Tongue (tissue), 2 donors: ENCODE results near the gene SYNDIG1. TPM values are rescaled to one million over a fixed set of nuclear protein-coding genes. Genes with fewer than 3 reads are reported as not detected.
A peak's percentile ranks its signal among the peaks of the same experiment; 100 is the strongest.

Experiments used
- DNase-seq: peaks from one replicate; pipeline ENCODE4 v3.0.0-alpha.2; 2015
- total RNA-seq: library from RNA; depleted of rRNA; stranded (reverse); fragments of >200 nt; gene quantifications from one replicate; pipeline ENCODE4 v1.2.3, GENCODE V29; 2014

The SYNDIG1 gene
- total RNA-seq, 1 donor from 2014 or later, result 8.6 TPM

DNA sequence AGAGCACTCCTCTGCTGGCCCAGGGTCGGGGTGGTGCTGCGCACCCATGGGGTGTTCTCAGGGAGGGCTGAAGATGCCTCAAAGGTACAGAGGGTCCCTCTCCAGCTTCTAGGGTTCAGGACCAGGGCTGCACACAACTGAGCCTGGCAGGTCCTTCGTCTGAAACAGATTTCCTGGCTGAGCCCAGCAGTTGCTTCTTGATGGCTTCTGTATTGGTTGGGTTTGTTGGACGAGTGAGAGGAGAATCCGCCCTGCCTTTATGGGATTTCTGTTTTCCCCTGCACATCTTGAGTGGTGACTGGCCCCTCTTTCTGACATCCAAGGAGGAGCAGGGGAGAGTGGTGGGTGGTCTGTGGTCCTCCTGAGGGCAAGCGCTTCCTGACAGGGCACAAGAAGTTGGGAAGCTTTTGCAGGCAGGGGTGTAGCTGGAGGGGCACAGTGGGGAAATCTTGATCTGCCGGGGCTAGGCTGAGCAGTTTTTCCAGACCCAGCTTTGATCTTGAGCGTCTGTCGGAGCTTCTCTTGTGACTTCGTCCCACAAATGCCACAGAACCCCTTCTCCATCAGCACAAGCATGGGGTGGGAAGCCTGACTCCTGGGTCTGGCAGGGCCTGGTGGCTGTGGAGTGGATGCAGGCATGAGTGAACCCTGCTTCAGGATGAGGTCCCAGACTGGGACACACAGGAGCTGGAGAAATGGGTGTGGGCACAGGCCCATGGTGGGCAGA lies 116.5 kb downstream of the SYNDIG1 start:
- DNase-seq, result no peak

- DNase-seq, result no peak
These were observed 117.1 kb downstream of the SYNDIG1 start for GRCh38 chr20:24586523-24586840.

DNA sequence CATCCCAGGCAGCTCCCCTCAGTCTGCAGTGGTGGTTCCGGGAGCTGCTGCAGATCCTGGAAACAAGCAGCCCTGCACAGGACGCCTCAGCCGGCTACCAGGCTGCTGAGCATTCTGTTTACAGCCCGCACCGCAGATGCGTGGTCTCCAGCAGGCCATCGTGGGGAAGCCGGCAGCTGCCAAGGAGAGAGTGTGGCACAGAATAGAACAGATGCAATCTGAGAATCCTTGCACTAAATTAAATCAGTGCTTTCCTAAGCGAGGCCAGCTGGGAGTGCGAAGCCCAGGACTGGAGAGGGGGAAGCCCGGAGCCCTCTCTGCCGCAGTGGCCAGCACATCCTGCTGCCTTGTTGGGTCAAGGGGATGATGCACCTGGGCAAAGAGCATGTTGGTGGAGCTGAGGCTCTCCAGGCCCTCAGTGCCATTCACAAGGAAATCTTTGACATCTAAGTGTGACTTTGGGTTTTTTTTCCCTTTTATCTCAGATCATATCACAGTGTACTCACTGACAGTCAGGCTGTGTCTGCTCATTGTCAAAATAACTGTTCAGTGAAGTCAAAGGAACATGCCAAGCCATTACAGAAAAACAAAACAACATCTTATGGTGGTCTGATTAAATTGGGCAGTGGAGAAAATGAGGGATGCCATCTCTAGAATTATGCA lies 118.1 kb downstream of the SYNDIG1 start:
- peak; percentile 83 for DNase-seq

GRCh38 chr20:24588047-24588635 lies 118.7 kb downstream of the SYNDIG1 start:
- DNase-seq, result no peak

GRCh38 chr20:24588725-24589340 lies 119.4 kb downstream of the SYNDIG1 start:
- no peak for DNase-seq

GRCh38 chr20:24589381-24589780 lies 120.0 kb downstream of the SYNDIG1 start:
- DNase-seq, result no peak

- no peak for DNase-seq
These were observed 120.4 kb downstream of the SYNDIG1 start for GRCh38 chr20:24589815-24590177.

GRCh38 chr20:24590178-24590982 lies 121.0 kb downstream of the SYNDIG1 start:
- DNase-seq, result no peak

DNA sequence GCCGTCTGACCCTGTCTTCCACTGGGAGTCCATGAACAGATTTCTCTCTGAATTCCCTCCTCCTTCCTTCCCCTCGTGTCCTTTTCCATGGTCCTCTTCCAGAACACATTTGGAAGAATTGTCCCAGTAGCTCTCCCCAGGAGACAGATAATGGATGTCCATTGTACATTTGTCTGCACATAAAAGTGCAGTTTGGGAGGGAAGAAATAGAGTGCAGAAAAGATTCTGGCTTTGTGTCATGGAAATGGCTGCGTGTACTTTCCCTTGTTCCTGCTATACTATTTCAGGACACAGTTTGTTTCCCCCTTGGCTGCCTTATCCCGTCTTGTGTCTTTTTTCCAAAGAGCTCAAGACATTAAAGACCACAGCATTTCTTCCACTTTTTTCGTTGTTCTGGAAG lies 127.6 kb downstream of the SYNDIG1 start:
- peak; percentile 25 for DNase-seq

DNA sequence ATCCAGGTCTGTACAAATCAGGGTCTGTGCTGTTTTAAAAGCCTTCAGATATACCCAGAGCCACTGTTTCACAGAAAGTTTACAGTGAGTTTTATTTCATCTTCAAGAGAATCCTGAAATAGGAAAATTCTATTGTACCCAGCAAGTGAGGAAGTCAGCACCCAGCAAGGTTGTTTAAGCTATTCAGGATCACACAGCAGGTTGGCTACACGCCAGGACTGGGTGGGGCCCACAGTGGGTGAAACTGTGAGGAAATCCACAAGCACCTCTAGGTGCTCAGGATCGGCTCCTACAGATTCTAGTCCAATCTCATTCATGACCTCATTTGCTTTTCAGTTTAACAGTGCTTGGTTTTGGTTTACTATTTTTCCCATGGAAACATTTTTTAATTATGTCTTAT lies 128.9 kb downstream of the SYNDIG1 start:
- DNase-seq, result no peak

DNA sequence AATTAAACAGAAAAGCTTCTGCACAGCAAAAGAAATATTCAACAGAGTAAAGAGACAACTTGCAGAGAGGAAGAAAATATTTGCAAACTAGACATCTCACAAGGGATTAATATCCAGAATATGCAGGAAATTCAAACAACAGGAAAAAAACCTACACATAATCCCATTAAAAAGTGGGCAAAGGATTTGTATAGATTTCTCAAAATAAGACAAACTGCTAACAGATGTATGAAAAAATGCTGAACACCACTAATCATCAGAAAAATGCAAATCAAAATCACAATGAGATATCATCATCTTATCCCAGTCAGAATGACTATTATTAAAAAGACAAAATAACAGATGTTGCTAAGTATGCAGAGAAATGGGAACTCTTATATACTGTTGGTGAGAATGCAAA lies 129.6 kb downstream of the SYNDIG1 start:
- DNase-seq, result no peak

DNA sequence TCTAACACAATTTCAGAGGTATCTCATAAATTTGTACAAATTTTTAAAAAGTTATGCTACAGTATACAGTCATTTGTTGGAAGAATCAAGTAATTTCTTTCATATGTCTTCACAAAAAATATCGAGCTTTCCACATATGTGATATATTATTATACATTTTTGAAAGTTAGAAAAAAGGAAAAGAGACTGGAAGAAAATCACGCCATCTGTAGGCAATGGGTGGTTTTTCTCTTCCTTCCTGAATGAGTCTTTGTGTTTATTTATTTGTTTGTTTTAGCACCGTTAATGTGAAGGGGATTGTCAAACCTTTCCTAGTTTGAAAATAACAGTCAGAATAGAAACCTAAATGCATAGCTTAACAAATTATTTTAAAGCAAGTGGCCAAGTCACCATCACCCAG lies 130.6 kb downstream of the SYNDIG1 start:
- DNase-seq, result no peak

GRCh38 chr20:24603454-24603853 lies 134.0 kb downstream of the SYNDIG1 start:
- DNase-seq, result no peak

- DNase-seq, result no peak
These were observed 135.7 kb downstream of the SYNDIG1 start for GRCh38 chr20:24604966-24605665.

- peak; percentile 59 for DNase-seq
These were observed 136.6 kb downstream of the SYNDIG1 start for GRCh38 chr20:24605937-24606455.

DNA sequence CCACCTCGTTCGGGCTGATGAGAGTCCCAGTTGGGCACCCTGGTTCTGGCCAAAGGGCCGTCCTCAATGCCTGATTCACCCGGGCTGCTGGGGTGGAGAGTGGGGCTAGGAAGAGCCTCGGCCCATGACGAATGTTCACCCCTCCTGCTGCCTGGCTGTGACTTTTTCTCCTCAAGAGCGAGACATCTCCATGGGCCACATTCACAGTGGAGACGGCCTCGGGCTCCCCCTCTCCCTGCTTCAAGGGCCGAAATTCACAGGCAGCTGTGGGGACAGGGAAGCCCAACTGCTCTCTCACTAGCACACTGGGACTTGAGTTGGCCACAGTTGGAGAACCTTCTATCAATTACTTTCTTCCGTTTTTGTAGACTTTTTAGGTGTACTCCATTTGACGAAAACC lies 138.0 kb downstream of the SYNDIG1 start:
- no peak for DNase-seq

- no peak for DNase-seq
These were observed 139.7 kb downstream of the SYNDIG1 start for GRCh38 chr20:24608926-24609667.

DNA sequence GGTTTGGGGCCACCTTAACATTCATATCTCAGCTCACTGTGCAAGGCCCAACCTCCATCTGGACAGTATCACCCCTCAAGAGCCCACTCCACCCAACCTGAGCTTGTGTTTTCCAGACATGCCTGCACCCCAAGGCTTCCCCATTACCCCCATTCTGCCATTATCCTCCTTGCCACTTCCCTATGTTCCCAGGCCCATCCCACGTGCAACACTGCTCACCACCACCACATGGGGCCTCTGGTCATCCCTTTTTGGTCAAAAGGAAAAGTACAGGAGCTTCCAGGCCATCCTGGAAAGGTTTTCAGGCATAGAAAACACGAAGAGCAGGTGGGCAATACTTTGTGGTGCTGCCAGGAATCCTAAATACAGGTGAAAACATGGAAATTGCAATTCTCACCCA lies 140.3 kb downstream of the SYNDIG1 start:
- DNase-seq, result no peak

- DNase-seq, result no peak
These were observed 141.1 kb downstream of the SYNDIG1 start for GRCh38 chr20:24610341-24611115.
